SK-N-SH treated with all-trans-retinoic acid at 6 μM for 48 hours (cell line): Measurements from ENCODE around the gene SFXN5.

Source experiments
- ARNTL ChIP-seq: fragments of 450-650 bp; formaldehyde crosslinking; IDR thresholded peaks from 2 replicates; pipeline ENCODE4 v1.5.0; 2020; ENCODE audit warnings: low read depth, mild to moderate bottlenecking, moderate library complexity, borderline replicate concordance
- BACH2 ChIP-seq: fragments of 250-450 bp; sonication (Bioruptor Pico); IDR thresholded peaks from 2 replicates; pipeline ENCODE4 v1.9.0; 2021; ENCODE audit warnings: mild to moderate bottlenecking, borderline replicate concordance
- SNAI2 ChIP-seq: fragments of 250-450 bp; sonication (Bioruptor Pico); IDR thresholded peaks from 2 replicates; pipeline ENCODE4 v1.5.0; 2020; ENCODE audit warnings: mild to moderate bottlenecking, moderate library complexity
- ZC3H10 ChIP-seq: fragments of 250-450 bp; sonication (Bioruptor Pico); IDR thresholded peaks from 2 replicates; pipeline ENCODE4 v1.5.1; 2021; ENCODE audit warnings: mild to moderate bottlenecking, moderate library complexity
- ZFP3 ChIP-seq: fragments of 250-450 bp; sonication (Bioruptor Pico); IDR thresholded peaks from 2 replicates; pipeline ENCODE4 v1.5.0; 2020; ENCODE audit warnings: mild to moderate bottlenecking, moderate library complexity
- ZFP30 ChIP-seq: fragments of 450-650 bp; formaldehyde crosslinking; IDR thresholded peaks from 2 replicates; pipeline ENCODE4 v1.5.0; 2022; ENCODE audit warnings: mild to moderate bottlenecking, moderate library complexity
- ZNF70 ChIP-seq: fragments of 450-650 bp; formaldehyde crosslinking; IDR thresholded peaks from 2 replicates; pipeline ENCODE4 v1.5.0; 2020; ENCODE audit warnings: mild to moderate bottlenecking, moderate library complexity
- ZNF8 ChIP-seq: fragments of 450-650 bp; formaldehyde crosslinking; IDR thresholded peaks from 2 replicates; pipeline ENCODE4 v1.5.0; 2020; ENCODE audit warnings: mild to moderate bottlenecking, moderate library complexity
- TF ChIP-seq, protein P1 (sequence below): fragments of 250-450 bp; sonication (Bioruptor Pico); IDR thresholded peaks from 2 replicates; pipeline ENCODE4 v1.8.0; 2020; ENCODE audit warnings: mild to moderate bottlenecking, moderate library complexity, borderline replicate concordance

DNA sequence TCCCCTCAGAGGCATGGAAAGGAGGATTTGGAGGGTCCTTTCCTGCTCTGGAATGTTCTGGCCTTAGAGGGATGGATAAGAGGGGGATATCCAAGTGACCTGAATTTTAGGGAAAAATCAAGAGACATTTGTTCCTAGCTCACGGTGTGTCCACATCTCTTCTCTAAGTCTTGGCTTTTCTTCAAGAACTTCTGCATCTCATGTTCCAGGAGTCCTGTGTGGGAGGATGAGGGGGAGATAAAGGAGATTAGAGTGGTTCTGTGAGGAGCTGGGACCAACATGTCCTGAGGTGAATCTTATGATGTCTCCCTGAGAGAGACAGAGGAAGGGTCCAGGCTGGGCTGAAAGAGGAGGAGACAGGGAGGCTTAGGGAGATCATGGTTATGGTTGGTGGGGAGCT, 142.5 kb downstream of the SFXN5 start:
- TF ChIP-seq ZNF8 (CRISPR knock-in tag): no peak
- no peak for TF ChIP-seq ZNF70 (CRISPR knock-in tag)
- TF ChIP-seq ZFP3 (CRISPR knock-in tag): no peak
- TF ChIP-seq BACH2: no peak
- no peak for TF ChIP-seq SNAI2 (CRISPR knock-in tag)
- no peak for TF ChIP-seq ZFP30 (CRISPR knock-in tag)
- TF ChIP-seq ZC3H10: no peak
- TF ChIP-seq, protein P1, sequence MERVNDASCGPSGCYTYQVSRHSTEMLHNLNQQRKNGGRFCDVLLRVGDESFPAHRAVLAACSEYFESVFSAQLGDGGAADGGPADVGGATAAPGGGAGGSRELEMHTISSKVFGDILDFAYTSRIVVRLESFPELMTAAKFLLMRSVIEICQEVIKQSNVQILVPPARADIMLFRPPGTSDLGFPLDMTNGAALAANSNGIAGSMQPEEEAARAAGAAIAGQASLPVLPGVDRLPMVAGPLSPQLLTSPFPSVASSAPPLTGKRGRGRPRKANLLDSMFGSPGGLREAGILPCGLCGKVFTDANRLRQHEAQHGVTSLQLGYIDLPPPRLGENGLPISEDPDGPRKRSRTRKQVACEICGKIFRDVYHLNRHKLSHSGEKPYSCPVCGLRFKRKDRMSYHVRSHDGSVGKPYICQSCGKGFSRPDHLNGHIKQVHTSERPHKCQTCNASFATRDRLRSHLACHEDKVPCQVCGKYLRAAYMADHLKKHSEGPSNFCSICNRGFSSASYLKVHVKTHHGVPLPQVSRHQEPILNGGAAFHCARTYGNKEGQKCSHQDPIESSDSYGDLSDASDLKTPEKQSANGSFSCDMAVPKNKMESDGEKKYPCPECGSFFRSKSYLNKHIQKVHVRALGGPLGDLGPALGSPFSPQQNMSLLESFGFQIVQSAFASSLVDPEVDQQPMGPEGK: no peak
- no peak for TF ChIP-seq ARNTL (CRISPR knock-in tag)
